AG09309 (cell line): ENCODE measurements around the gene SEMA4B.
"Not testable (repeated sequence)": the region's sequence is repeated elsewhere in the genome, so short reads cannot be mapped to it uniquely, and the experiment has no call there.

Experiments
- DNase-seq: peaks from one replicate; pipeline ENCODE4 v3.0.0-alpha.2; 2010; ENCODE audit warnings: low read depth
- H3K4me3 ChIP-seq: 2 replicates; pipeline ENCODE4 v1.5.1; 2011; ENCODE audit warnings: mild to moderate bottlenecking, low read depth, low read length, moderate library complexity; ENCODE audit not compliant: control insufficient read depth
- CTCF ChIP-seq: IDR thresholded peaks from 2 replicates; pipeline ENCODE4 v1.5.1; 2011; ENCODE audit warnings: mild to moderate bottlenecking, low read depth, low read length, inconsistent platforms; ENCODE audit not compliant: insufficient read depth, control insufficient read depth; ENCODE audit errors: missing control alignments

The SEMA4B gene

GRCh38 chr15:90160781-90161727 lies 40.1 kb upstream of the SEMA4B start:
- H3K4me3 ChIP-seq: no peak overlapping the region
- DNase-seq: no peak
- no peak for TF ChIP-seq CTCF

- H3K4me3 ChIP-seq: no peak overlapping the region
- no peak for DNase-seq
- no peak for TF ChIP-seq CTCF
Measured at GRCh38 chr15:90161950-90162361, 39.2 kb upstream of the SEMA4B start.

GRCh38 chr15:90162956-90163355 lies 38.2 kb upstream of the SEMA4B start:
- no peak for DNase-seq
- no peak for TF ChIP-seq CTCF
- no peak overlapping the region for H3K4me3 ChIP-seq

GRCh38 chr15:90164239-90164638 lies 36.9 kb upstream of the SEMA4B start:
- DNase-seq, H3K4me3 ChIP-seq: not testable (repeated sequence)

- DNase-seq: no peak
- no peak overlapping the region for H3K4me3 ChIP-seq
- TF ChIP-seq CTCF: no peak
Measured at GRCh38 chr15:90165157-90165556, 36.0 kb upstream of the SEMA4B start.

GRCh38 chr15:90165659-90166489 lies 35.3 kb upstream of the SEMA4B start:
- no peak for TF ChIP-seq CTCF
- peak; percentile 95 for DNase-seq
- H3K4me3 ChIP-seq: no peak overlapping the region

- DNase-seq: no peak
- TF ChIP-seq CTCF: no peak
- H3K4me3 ChIP-seq: no peak overlapping the region
Measured at GRCh38 chr15:90167121-90167520, 34.0 kb upstream of the SEMA4B start.
